ENCODE data around the gene PHACTR3.

DNA sequence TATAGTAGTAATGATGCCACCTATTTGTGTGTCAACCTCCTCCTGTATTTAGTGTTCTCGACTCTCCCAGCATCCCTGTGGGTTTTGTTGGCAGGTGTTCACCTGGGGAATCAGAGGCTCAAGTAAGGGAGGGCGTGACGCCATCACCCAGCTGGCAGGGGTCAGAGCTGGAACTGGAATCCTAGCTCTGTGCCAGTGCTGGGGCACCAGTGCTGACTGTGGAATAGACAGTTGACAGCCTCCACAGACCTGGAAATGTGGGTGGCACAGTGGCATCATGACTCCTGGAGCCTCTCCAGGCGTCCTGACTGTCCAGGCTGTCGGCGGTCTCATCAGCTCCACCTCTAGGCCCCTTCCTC lies 226.3 kb downstream of the PHACTR3 start:
- TF ChIP-seq, protein P1, sequence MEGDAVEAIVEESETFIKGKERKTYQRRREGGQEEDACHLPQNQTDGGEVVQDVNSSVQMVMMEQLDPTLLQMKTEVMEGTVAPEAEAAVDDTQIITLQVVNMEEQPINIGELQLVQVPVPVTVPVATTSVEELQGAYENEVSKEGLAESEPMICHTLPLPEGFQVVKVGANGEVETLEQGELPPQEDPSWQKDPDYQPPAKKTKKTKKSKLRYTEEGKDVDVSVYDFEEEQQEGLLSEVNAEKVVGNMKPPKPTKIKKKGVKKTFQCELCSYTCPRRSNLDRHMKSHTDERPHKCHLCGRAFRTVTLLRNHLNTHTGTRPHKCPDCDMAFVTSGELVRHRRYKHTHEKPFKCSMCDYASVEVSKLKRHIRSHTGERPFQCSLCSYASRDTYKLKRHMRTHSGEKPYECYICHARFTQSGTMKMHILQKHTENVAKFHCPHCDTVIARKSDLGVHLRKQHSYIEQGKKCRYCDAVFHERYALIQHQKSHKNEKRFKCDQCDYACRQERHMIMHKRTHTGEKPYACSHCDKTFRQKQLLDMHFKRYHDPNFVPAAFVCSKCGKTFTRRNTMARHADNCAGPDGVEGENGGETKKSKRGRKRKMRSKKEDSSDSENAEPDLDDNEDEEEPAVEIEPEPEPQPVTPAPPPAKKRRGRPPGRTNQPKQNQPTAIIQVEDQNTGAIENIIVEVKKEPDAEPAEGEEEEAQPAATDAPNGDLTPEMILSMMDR (IDR thresholded peaks at IDR 0.05; ENCODE audit: low read depth, low read length, missing input control): no peak
- TF ChIP-seq, protein P2, sequence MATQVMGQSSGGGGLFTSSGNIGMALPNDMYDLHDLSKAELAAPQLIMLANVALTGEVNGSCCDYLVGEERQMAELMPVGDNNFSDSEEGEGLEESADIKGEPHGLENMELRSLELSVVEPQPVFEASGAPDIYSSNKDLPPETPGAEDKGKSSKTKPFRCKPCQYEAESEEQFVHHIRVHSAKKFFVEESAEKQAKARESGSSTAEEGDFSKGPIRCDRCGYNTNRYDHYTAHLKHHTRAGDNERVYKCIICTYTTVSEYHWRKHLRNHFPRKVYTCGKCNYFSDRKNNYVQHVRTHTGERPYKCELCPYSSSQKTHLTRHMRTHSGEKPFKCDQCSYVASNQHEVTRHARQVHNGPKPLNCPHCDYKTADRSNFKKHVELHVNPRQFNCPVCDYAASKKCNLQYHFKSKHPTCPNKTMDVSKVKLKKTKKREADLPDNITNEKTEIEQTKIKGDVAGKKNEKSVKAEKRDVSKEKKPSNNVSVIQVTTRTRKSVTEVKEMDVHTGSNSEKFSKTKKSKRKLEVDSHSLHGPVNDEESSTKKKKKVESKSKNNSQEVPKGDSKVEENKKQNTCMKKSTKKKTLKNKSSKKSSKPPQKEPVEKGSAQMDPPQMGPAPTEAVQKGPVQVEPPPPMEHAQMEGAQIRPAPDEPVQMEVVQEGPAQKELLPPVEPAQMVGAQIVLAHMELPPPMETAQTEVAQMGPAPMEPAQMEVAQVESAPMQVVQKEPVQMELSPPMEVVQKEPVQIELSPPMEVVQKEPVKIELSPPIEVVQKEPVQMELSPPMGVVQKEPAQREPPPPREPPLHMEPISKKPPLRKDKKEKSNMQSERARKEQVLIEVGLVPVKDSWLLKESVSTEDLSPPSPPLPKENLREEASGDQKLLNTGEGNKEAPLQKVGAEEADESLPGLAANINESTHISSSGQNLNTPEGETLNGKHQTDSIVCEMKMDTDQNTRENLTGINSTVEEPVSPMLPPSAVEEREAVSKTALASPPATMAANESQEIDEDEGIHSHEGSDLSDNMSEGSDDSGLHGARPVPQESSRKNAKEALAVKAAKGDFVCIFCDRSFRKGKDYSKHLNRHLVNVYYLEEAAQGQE (IDR thresholded peaks at IDR 0.05): no peak
- TF ChIP-seq, protein P3, sequence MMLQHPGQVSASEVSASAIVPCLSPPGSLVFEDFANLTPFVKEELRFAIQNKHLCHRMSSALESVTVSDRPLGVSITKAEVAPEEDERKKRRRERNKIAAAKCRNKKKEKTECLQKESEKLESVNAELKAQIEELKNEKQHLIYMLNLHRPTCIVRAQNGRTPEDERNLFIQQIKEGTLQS (IDR thresholded peaks at IDR 0.05): no peak
- TF ChIP-seq YY1 (IDR thresholded peaks at IDR 0.05): no peak
- TF ChIP-seq, protein P4, sequence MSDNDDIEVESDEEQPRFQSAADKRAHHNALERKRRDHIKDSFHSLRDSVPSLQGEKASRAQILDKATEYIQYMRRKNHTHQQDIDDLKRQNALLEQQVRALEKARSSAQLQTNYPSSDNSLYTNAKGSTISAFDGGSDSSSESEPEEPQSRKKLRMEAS (IDR thresholded peaks at IDR 0.05): no peak
- no peak for TF ChIP-seq FOXA1 (IDR thresholded peaks at IDR 0.05)
- TF ChIP-seq TAF1 (conservative IDR thresholded peaks at IDR 0.05): no peak
- TF ChIP-seq SP1 (IDR thresholded peaks at IDR 0.05): no peak
- no peak for TF ChIP-seq EGR1 (IDR thresholded peaks at IDR 0.05; ENCODE audit: low read depth in 2 of 2)
- TF ChIP-seq, protein P5, sequence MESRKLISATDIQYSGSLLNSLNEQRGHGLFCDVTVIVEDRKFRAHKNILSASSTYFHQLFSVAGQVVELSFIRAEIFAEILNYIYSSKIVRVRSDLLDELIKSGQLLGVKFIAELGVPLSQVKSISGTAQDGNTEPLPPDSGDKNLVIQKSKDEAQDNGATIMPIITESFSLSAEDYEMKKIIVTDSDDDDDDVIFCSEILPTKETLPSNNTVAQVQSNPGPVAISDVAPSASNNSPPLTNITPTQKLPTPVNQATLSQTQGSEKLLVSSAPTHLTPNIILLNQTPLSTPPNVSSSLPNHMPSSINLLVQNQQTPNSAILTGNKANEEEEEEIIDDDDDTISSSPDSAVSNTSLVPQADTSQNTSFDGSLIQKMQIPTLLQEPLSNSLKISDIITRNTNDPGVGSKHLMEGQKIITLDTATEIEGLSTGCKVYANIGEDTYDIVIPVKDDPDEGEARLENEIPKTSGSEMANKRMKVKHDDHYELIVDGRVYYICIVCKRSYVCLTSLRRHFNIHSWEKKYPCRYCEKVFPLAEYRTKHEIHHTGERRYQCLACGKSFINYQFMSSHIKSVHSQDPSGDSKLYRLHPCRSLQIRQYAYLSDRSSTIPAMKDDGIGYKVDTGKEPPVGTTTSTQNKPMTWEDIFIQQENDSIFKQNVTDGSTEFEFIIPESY (IDR thresholded peaks at IDR 0.05): no peak
- TF ChIP-seq GABPA (IDR thresholded peaks at IDR 0.05 in 1 of 2, conservative IDR thresholded peaks at IDR 0.05 in 1 of 2): no peak
- no peak for TF ChIP-seq RXRA (IDR thresholded peaks at IDR 0.05)

Measured in liver (tissue), 3 donors.